22Rv1 (cell line): ENCODE measurements around the gene DIP2B.

ENCODE experiments used
- H3K27ac ChIP-seq: fragments of 450-650 bp; 2 replicates; pipeline ENCODE4 v1.5.1; 2017
- ZFX ChIP-seq: fragments of 450-650 bp; IDR thresholded peaks from 2 replicates; pipeline ENCODE4 v1.6.1; 2017; ENCODE audit warnings: antibody characterized with exemption, borderline replicate concordance
- TF ChIP-seq, protein P1 (sequence below): fragments of 450-650 bp; IDR thresholded peaks from 2 replicates; pipeline ENCODE4 v1.5.1; 2017; ENCODE audit warnings: mild to moderate bottlenecking

DIP2B gene

DNA sequence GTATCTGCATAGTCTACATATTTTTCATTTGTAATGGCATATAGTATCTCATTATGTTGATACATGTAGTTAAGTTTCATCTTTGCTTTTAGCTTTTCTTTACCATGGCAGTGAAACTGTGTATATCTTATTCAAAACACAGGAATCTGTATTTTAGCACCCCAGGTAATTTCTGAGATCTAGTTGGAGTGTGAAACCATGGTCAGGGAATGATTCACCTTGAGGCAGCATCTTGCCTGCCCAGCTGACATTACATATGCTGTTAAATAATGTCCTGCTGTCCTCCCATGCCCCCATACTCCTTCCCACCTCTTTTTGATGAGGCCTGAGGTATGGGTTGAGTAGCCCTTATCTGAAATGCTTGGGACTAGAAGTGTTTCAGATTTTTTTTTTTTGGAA is 133.7 kb downstream of the DIP2B start:
- no peak overlapping the region for H3K27ac ChIP-seq
- TF ChIP-seq, protein P1, sequence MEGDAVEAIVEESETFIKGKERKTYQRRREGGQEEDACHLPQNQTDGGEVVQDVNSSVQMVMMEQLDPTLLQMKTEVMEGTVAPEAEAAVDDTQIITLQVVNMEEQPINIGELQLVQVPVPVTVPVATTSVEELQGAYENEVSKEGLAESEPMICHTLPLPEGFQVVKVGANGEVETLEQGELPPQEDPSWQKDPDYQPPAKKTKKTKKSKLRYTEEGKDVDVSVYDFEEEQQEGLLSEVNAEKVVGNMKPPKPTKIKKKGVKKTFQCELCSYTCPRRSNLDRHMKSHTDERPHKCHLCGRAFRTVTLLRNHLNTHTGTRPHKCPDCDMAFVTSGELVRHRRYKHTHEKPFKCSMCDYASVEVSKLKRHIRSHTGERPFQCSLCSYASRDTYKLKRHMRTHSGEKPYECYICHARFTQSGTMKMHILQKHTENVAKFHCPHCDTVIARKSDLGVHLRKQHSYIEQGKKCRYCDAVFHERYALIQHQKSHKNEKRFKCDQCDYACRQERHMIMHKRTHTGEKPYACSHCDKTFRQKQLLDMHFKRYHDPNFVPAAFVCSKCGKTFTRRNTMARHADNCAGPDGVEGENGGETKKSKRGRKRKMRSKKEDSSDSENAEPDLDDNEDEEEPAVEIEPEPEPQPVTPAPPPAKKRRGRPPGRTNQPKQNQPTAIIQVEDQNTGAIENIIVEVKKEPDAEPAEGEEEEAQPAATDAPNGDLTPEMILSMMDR, result no peak
- no peak for TF ChIP-seq ZFX

DNA sequence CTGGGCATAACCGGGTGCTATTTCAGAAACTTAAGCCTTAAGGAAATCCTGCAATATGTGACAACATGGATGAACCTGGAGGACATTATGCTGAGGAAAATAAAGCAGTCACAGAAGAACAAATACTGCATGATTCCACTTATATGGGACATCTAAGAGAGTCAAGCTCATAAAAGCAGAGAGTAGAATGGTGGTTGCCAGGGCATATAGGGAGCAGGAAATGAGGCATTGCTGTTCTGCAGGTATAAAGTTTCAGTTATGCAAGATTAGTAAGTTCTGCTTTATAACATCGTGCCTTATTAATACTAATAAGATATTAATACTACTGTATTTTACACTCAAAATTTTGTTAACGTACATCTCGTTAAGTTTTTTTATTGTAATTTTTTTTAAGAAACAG is 134.9 kb downstream of the DIP2B start:
- no peak overlapping the region for H3K27ac ChIP-seq
- TF ChIP-seq, protein P1, result no peak
- no peak for TF ChIP-seq ZFX

DNA sequence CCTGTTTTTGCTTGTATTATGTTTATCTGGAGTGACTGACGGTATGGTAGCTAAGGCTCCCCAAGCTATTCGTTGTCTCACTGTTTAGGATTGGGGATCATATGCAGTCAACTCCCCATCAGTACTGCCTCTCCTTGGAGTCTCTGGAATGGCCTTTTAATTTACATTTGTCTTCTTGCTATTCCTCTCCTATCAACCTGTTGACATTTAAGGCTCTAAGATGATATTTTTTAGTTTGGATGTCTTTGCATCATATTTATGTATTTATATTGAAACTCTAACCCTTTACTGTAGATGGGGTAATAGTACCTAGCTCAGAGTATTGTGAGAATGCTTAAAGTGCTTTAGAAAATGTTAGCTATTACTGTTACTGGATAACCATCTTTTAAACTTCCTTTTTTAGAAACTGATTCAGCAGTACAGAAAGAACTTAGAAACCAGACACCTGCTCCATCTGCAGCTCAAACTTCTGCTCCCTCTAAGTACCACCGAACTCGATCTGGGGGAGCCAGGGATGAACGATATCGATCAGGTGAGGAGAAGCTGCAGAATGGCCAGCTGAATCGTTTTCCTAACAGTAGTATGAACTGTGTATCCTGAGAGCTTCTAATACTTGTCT is 135.6 kb downstream of the DIP2B start:
- no peak overlapping the region for H3K27ac ChIP-seq

DNA sequence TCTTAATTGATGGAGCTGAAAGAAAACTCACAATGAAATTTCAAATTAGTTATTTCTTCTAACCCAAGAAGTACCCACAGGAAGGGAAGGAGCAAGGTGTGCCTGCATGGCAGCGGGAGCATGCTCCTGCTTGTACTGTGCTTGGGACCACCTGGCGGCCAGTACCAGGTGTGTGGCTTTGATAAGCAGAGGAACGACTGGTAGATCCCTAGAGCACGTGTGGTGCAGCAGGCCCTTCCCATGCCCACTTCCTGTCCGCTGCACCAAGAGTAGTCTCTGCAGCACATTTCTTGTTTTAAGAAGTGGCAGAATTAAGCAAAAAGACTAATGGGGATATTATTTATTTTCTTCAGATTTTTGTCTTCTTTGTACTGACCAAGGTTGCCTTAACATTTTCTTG is 136.8 kb downstream of the DIP2B start:
- no peak overlapping the region for H3K27ac ChIP-seq
- no peak for TF ChIP-seq ZFX
- TF ChIP-seq, protein P1, result no peak

More for the DNA sequence above, 135.6 kb downstream of the DIP2B start:
- TF ChIP-seq, protein P1, result no peak
- TF ChIP-seq ZFX, result no peak

DNA sequence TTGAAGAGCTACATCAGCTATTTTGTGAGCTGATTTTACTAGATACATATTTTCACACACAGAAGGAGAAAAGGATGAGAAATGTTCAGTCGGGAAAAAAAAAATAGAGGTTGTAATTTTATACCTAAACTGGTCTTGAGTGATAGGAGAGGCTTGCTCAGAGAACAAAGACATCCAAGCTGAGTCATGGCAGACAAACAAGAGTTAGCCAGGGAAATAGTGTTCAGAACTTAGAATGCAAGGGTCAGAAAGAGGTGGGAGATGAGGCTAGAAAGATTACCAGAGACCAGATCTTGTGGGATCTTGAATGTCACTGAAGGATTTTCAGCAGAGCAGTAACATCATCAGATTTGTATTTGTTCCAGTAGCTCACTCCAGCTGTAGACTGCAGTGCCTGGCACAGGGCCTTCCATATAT is 137.3 kb downstream of the DIP2B start:
- H3K27ac ChIP-seq, result no peak overlapping the region
- no peak for TF ChIP-seq ZFX
- TF ChIP-seq, protein P1, result no peak

DNA sequence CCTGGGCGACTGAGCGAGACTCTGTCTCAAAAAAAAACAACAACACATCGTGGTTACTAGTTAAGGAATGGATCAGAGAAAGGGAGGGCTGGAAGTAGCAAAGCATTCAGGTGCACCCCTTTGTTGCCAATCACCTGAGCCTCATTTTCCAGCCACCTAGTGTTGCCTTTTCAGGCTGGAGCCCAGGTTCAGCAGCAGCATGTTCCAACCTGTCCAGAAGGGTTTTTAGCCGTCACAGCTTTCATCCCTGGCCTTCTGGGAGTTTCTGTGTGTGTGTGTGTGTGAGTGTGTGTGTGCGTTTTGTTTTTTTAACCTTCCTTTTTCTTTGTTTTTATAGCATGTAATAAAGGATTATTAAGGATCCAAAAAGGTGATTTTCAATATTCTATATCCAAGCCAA is 138.0 kb downstream of the DIP2B start:
- TF ChIP-seq, protein P1, result no peak
- no peak for TF ChIP-seq ZFX
- no peak overlapping the region for H3K27ac ChIP-seq

DNA sequence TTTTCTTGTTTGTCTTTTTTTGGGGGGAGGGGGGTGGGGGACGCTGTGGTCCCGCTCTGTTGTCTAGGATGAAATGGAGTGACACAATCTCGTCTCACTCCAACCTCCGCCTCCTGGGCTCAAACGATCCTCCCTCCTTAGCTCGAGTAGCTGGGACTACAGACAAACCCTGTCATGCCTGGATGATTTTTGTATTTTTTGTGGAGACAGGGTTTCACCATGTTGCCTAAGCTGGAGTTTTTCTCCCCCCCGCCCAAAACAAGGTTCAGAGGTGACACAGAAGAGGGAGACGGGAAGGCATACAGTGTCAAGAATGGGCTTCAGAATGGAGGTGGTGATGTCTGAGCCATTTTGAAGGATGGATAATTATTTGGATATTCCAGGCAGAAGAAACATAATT is 142.2 kb downstream of the DIP2B start:
- no peak overlapping the region for H3K27ac ChIP-seq
- TF ChIP-seq, protein P1, result no peak
- no peak for TF ChIP-seq ZFX
